HCT116 (cell line): ENCODE data around the gene ITGAE. TPM values are rescaled to one million over a fixed set of nuclear protein-coding genes. Genes with fewer than 3 reads are reported as not detected.

Experiments
- ATAC-seq: fragments of 200-7000 bp; cut with Tn5 transposase; 2 replicates; pipeline ENCODE4 v1.9.1; 2020; ENCODE audit warnings: mild to moderate bottlenecking, moderate library complexity
- BruUV-seq: library from RNA; stranded (reverse); fragments of 400-500 nt; replicated peaks from 2 replicates; lab custom pipeline; 2021; lab: Mats Ljungman, UMichigan
- CTCF ChIA-PET: fragments of 300-600 bp; sonication (Branson Sonifier 250); formaldehyde crosslinking; loops from one replicate; lab custom pipeline; 2021; ENCODE audit warnings: antibody characterized with exemption; lab: Charles Lee
- POLR2A ChIA-PET: fragments of 300-600, 350-600 bp; sonication (Branson Sonifier 250); formaldehyde crosslinking; loops from one replicate; lab custom pipeline; 2021; ENCODE audit warnings: antibody characterized with exemption; lab: Charles Lee
- RAD21 ChIA-PET, 2 experiments: fragments of 300-600 bp; sonication (Branson Sonifier 250); formaldehyde crosslinking; loops; one replicate each; lab custom pipeline; 2023; ENCODE audit warnings: low total read pairs in 2 of 2; ENCODE audit not compliant: uncharacterized antibody in 2 of 2, unreplicated experiment in 2 of 2, low non-redundant PET in 1 of 2; lab: Charles Lee
- DNase-seq: peaks from one replicate; pipeline ENCODE4 v3.0.0-alpha.2; 2010; ENCODE audit warnings: low read depth, low spot score
- H2AFZ ChIP-seq: fragments of 200-600 bp; shearing (Covaris generic), sonication (generic); 2 replicates; pipeline ENCODE4 v1.6.1; 2017; ENCODE audit warnings: low read depth, mixed run types, mixed read lengths, antibody characterized with exemption, low read length; ENCODE audit not compliant: poor library complexity, severe bottlenecking
- H3K27ac ChIP-seq: 2 replicates; pipeline ENCODE4 v1.5.1; 2012; ENCODE audit warnings: low read depth, low read length
- H3K27me3 ChIP-seq: fragments of 200-600 bp; sonication (generic); 2 replicates; pipeline ENCODE4 v1.6.1; 2016; ENCODE audit warnings: mixed run types, low read length, mixed read lengths; ENCODE audit not compliant: insufficient read depth
- H3K36me3 ChIP-seq, 2 experiments: fragments of 200-500 bp in 1 of 2; fragments of 200-600 bp in 1 of 2; sonication (Bioruptor generic) in 1 of 2; sonication (generic) in 1 of 2; 2 replicates each; pipeline versions ENCODE4 v1.5.1 to v1.6.1; 2014 to 2016; ENCODE audit warnings: low read length in 2 of 2, inconsistent platforms in 1 of 2, mixed read lengths in 1 of 2, mixed run types in 1 of 2; ENCODE audit not compliant: insufficient read depth in 2 of 2, control insufficient read depth in 1 of 2
- H3K4me1 ChIP-seq, 2 experiments: fragments of 200-600 bp in 1 of 2; sonication (generic) in 1 of 2; 2 replicates each; pipeline versions ENCODE4 v1.5.1 to v1.6.1; 2012 to 2017; ENCODE audit warnings: low read length in 2 of 2, inconsistent platforms in 1 of 2, mild to moderate bottlenecking in 1 of 2, mixed read lengths in 1 of 2, mixed run types in 1 of 2, moderate library complexity in 1 of 2; ENCODE audit not compliant: insufficient read depth in 2 of 2, control insufficient read depth in 1 of 2
- H3K4me2 ChIP-seq: fragments of 200-600 bp; sonication (generic); 2 replicates; pipeline ENCODE4 v1.6.1; 2017; ENCODE audit warnings: mixed run types, low read length, mixed read lengths
- H3K4me3 ChIP-seq, 2 experiments: fragments of 200-600 bp in 1 of 2; sonication (generic) in 1 of 2; replicated peaks in 1 of 2; 2 replicates each; pipeline ENCODE4 v1.5.1; 2011 to 2016; ENCODE audit warnings: low read length in 2 of 2, control low read depth in 1 of 2, low read depth in 1 of 2, mild to moderate bottlenecking in 1 of 2, mixed read lengths in 1 of 2, mixed run types in 1 of 2
- H3K79me2 ChIP-seq: fragments of 200-600 bp; sonication (generic); 2 replicates; pipeline ENCODE4 v1.6.1; 2017; ENCODE audit warnings: mild to moderate bottlenecking, mixed run types, low read length, moderate library complexity, mixed read lengths; ENCODE audit not compliant: insufficient read depth
- H3K9ac ChIP-seq: fragments of 200-600 bp; sonication (generic); 2 replicates; pipeline ENCODE4 v1.6.1; 2016; ENCODE audit warnings: low read length, mixed read lengths
- H3K9me2 ChIP-seq: fragments of 200-600 bp; sonication (generic), shearing (Covaris generic); 2 replicates; pipeline ENCODE4 v1.6.1; 2017; ENCODE audit warnings: mixed run types, mild to moderate bottlenecking, moderate library complexity; ENCODE audit not compliant: insufficient read depth
- H3K9me3 ChIP-seq, 2 experiments: fragments of 200-500 bp in 1 of 2; fragments of 200-600 bp in 1 of 2; sonication (Bioruptor generic) in 1 of 2; sonication (generic) in 1 of 2; 2 replicates each; pipeline ENCODE4 v1.6.1; 2014 to 2017; ENCODE audit warnings: low read length in 2 of 2, mixed read lengths in 2 of 2, inconsistent platforms in 1 of 2, low read depth in 1 of 2, mild to moderate bottlenecking in 1 of 2, mixed run types in 1 of 2, moderate library complexity in 1 of 2; ENCODE audit not compliant: control insufficient read depth in 1 of 2, insufficient read depth in 1 of 2
- H4K20me1 ChIP-seq: fragments of 200-600 bp; sonication (generic), shearing (Covaris generic); 2 replicates; pipeline ENCODE4 v1.6.1; 2017; ENCODE audit warnings: mixed run types, mild to moderate bottlenecking, moderate library complexity; ENCODE audit not compliant: insufficient read depth
- CBX3 ChIP-seq: IDR thresholded peaks from 2 replicates; pipeline ENCODE4 v1.6.1; 2012; ENCODE audit warnings: low read depth
- POLR2AphosphoS5 ChIP-seq: IDR thresholded peaks from 2 replicates; pipeline ENCODE4 v1.6.1; 2011; ENCODE audit warnings: mild to moderate bottlenecking, low read depth, low read length, moderate library complexity
- REST ChIP-seq: IDR thresholded peaks from 2 replicates; pipeline ENCODE4 v1.6.1; 2012; ENCODE audit warnings: low read depth
- SIN3A ChIP-seq: IDR thresholded peaks from 2 replicates; pipeline ENCODE4 v1.6.1; 2012; ENCODE audit warnings: low read depth
- ZNF274 ChIP-seq: fragments of 200-500 bp; sonication (Bioruptor generic); IDR thresholded peaks from 2 replicates; pipeline ENCODE4 v1.6.1; 2014; ENCODE audit warnings: mild to moderate bottlenecking, low read depth, low read length, inconsistent platforms
- intact Hi-C: fragments of 100-400 bp; cut with micrococcal nuclease; formaldehyde crosslinking; loops from 2 replicates; pipeline ENCODE4 v1.10.0; 2022
- total RNA-seq: library from RNA; stranded (reverse); gene quantifications from one replicate; pipeline ENCODE4 v1.2.1, GENCODE V29; 2021; ENCODE audit not compliant: unreplicated experiment

The ITGAE gene
- total RNA-seq, 1 experiment from 2014 or later, result 19.9 TPM

GRCh38 chr17:3796822-3797170, 4.2 kb downstream of the ITGAE start:
- Histone ChIP-seq H3K79me2 (no peaks in the 10 kb centered on the region), H2AFZ (no peak overlapping the region), H3K36me3 (no peaks in the 10 kb centered on the region), H3K4me3 (no peak overlapping the region), H3K4me1 (peaks cover under 1 to 1% of the 10 kb centered on the region in 2 experiments; a peak in 3 of 4 replicates), H4K20me1 (no peaks in the 10 kb centered on the region), H3K27ac (no peak overlapping the region), H3K9me2 (no peaks in the 10 kb centered on the region), H3K9ac (no peak overlapping the region), H3K27me3 (no peaks in the 10 kb centered on the region), H3K4me2 (no peak overlapping the region), H3K9me3 (no peaks in the 10 kb centered on the region)
- POLR2A ChIA-PET, result no interaction called here
- BruUV-seq, result no TSS peak
- RAD21 ChIA-PET, result no interaction called here
- CTCF ChIA-PET, result interaction anchor here (1.4 kb wide), 1 partner anchor 59 kb away, joined by 3 read pairs; no protein-coding TSS in a partner anchor
- intact Hi-C loops, result no loop called here
- no peak for ATAC-seq
- DNase-seq, result no peak
- TF ChIP-seq SIN3A (no peak), ZNF274 (no peak), REST (no peak), CBX3 (no peak), POLR2AphosphoS5 (no peak)
